Urinary bladder (tissue), 4 donors: Measurements from ENCODE around the gene USP36. TPM values are rescaled to one million over a fixed set of nuclear protein-coding genes. Genes with fewer than 3 reads are reported as not detected.
"Not testable (repeated sequence)": the region's sequence is repeated elsewhere in the genome, so short reads cannot be mapped to it uniquely, and the experiment has no call there.

ENCODE experiments used
- DNase-seq: peaks from one replicate; pipeline ENCODE4 v3.0.0-alpha.2; 2015; ENCODE audit errors: extremely low spot score
- H3K27ac ChIP-seq: one replicate; pipeline ENCODE4 v1.5.1; 2013; ENCODE audit warnings: low read depth, mild to moderate bottlenecking, moderate library complexity
- H3K36me3 ChIP-seq: one replicate; pipeline ENCODE4 v1.6.1; 2013; ENCODE audit warnings: mild to moderate bottlenecking, moderate library complexity; ENCODE audit not compliant: insufficient read depth
- H3K4me1 ChIP-seq: one replicate; pipeline ENCODE4 v1.6.1; 2013; ENCODE audit warnings: mild to moderate bottlenecking, moderate library complexity; ENCODE audit not compliant: insufficient read depth
- H3K4me3 ChIP-seq: one replicate; pipeline ENCODE4 v1.5.1; 2013; ENCODE audit warnings: low read depth, low read length
- WGBS: extraction: QIAGEN DNeasy Blood & Tissue Kit; methylation state at CpG from one replicate; pipeline ENCODE4 v1.1.7; 2013; 5-methylcytosine and 5-hydroxymethylcytosine counted together
- polyA plus RNA-seq: library from polyadenylated mRNA; stranded (reverse); fragments of 200-250 nt; gene quantifications from one replicate; pipeline ENCODE4 v1.2.3, GENCODE V29; 2013
- total RNA-seq: library from RNA; depleted of rRNA; stranded (reverse); fragments of >200 nt; gene quantifications from one replicate; pipeline ENCODE4 v1.2.3, GENCODE V29; 2014
- donor health status: healthy with polysubstance abuse.
- donor health status: healthy.

Gene USP36
- total and polyA plus RNA-seq, 2 donors, result 27.3 to 28.0 TPM

DNA sequence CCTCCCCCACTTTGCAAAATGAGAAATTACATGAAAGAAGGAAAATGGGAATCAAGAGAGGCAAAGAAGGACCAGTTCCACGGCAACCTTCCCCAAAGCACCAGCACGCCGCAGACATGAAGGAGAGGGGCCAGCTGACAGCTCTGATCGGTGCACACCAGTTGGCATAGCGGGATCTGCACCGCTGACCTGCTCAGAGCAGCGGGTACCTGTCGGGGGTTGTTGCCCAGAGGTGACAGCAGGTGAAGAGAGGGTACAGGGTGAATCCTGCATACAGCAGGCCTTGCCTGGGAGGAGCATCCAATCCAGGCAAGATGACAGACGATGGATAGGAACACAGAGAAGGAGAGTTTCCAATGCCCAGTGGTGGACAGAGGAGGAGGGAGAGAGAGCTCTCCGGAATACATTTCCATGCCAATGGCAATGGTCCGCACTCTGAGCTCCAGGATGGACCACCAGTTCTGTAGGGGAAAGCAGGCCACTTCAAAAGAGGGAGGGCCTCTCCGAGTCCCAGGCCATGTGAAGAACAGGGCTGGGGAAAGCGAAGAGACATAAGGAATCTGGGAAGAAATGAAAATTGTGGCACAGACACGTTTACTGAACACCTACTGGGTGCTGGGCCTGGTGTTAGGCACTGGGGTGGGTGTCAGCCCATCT lies 38.4 kb upstream of the USP36 start:
- Histone ChIP-seq H3K36me3 (no peaks in the 10 kb centered on the region), H3K4me1 (no peaks in the 10 kb centered on the region), H3K4me3 (no peak overlapping the region), H3K27ac (peak overlapping the region; percentile 66)
- 77% methylated on average over 14 of the region's 14 CpGs for WGBS
- no peak for DNase-seq

DNA sequence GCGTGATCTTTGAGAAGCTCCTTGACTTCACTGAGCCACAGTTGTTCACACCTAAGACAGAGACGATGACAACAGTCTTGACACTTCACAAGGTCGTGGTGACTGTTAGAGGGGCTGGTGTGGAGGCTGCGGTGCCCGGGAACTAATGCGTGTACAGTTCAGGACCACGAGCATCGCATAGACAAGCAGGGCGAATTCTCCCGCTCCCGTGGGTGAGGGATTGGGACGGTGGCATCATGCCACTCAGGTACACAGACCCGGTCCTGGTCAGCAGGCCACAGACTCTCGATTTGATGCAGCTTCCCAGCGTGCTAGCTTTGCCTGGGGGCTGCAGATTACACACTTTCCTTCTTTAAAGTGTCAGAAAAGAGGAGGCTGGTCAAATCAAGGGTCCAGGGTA lies 37.6 kb upstream of the USP36 start:
- H3K27ac ChIP-seq, result no peak overlapping the region

DNA sequence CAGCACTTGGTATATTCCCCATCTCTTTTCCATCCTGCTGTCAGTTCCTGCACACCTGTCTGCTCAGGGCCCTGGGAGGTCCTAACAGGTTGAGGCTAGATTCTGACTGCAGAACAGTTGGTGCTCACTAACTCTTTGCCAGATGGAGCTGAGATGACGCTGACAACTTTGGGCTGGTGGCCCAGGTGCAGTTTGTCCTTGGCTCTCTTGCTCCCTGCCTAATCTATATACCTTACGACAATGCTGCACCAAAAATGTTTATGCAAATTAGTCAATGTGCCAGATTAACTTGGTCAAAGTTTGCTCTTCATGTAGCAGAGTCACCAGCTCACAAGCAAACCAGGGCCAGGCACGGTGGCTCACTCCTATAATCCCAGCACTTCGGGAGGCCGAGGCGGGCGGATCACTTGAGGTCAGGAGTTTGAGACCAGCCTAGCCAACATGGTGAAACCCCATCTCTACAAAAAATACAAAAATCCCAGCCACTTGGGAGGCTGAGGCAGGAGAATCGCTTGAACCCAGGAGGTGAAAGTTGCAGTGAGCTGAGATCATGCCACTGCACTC lies 36.4 kb upstream of the USP36 start:
- H3K36me3 ChIP-seq, H3K4me3 ChIP-seq, H3K4me1 ChIP-seq, H3K27ac ChIP-seq, DNase-seq: not testable (repeated sequence)
- 90% methylated on average over 8 of the region's 8 CpGs for WGBS

More for the DNA sequence above, 37.6 kb upstream of the USP36 start:
- Histone ChIP-seq H3K4me1 (no peaks in the 10 kb centered on the region), H3K36me3 (no peaks in the 10 kb centered on the region), H3K4me3 (no peak overlapping the region)
- WGBS, result 89% methylated on average over 15 of the region's 15 CpGs
- DNase-seq, result no peak

DNA sequence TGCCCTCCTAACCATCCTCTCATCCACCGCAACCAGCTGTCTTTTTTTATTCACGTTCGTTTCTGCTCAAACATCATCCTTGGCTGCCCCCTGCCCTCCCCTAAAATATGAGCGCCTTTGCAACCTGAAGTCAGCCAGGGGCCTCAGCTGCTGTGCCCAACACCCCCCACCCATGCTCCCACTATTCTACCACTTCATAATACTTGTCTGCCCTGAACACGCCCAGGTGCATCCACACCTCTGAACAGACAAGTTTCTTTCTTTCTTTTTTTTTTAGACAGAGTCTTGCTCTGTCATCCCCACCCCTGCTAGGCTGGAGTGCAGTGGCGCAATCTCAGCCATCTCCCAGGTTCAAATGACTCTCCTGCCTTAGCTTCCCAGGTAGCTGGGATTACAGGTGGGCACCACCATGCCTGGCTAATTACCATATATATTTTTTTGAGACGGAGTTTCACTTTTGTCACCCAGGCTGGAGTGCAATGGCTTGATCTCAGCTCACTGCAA lies 35.5 kb upstream of the USP36 start:
- DNase-seq, result no peak
- Histone ChIP-seq H3K27ac (no peak overlapping the region), H3K4me1 (no peaks in the 10 kb centered on the region), H3K4me3 (no peak overlapping the region), H3K36me3 (no peaks in the 10 kb centered on the region)
- WGBS, result 78% methylated on average over 7 of the region's 7 CpGs

DNA sequence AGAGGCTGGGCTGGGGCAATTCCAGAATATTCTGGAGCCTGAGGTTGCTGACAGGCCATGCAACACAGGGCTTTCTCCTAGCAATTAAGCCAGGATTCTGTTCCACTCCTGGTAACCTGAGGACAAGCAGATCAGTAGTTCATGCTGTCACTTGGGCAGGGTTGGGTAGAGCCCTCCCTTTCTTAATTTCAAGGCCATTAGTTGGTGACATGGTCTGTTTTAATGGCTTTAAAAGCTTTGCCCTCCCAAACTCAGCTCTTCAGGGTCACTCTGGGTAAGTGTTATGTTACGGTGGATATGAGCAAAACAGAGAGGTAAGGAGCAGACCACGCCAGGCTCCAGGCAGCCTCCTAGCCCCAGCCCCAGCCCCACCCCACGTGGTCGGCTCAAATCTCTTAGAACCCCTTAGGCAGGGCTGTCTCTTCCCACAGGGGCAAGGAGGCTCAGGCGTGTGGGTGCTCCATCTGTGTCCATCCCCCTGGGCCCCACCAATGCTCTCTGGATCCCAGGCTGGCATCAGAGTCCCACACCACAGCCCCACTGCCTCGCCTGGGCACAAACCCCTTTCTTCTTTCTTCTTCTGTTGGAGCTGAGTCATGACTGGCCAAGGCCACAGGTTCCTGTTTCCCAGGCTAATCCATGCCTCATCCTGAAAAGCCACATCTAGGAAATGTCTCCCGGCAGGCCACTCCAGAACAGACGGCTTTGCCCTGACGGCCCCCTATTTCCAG lies 34.9 kb upstream of the USP36 start:
- no peak for DNase-seq
- Histone ChIP-seq H3K36me3 (no peaks in the 10 kb centered on the region), H3K27ac (no peak overlapping the region), H3K4me3 (no peak overlapping the region), H3K4me1 (no peaks in the 10 kb centered on the region)
- WGBS, result 62% methylated on average over 9 of the region's 9 CpGs

DNA sequence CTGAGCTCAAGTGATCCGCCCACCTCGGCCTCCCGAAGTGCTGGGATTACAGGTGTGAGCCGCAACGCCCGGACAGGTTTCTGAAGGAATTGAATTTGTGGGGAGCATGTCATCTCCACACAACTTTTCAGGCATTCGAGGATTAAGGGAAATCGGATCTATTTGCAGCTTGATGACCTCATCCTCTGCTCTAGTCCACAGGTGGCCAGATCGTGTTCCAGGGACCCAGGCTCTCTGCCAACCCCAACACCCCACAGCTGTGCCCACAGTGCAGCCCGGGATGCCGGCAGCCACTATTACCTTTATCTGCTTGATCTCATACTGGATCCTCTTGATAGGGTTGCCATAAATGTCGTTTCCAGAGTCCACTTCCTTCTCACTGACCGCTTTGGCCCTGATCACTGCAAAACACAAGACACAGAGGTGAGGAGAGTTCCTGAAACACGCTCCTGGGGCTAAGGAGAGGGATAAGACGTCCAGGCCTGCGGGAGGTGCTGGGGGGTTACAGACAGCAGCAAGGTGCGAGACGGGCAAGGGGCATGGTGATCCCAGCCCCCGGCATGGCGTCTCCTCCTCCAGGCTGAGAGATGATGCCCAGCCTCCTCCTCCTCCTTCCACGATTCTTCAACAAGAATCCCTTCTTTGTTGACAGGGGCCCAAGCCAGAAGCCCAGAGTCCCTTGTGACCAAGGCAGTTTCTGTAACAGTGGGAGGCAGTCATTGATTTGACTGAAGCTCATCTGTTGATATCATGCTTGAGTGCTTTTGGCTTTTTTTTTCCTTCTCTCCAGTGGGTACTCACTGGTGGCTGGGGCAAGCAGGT lies 33.1 kb upstream of the USP36 start:
- DNase-seq, result no peak
- H3K36me3 ChIP-seq, result no peaks in the 10 kb centered on the region
- WGBS, result 62% methylated on average over 21 of the region's 21 CpGs
- H3K27ac ChIP-seq, result no peak overlapping the region
- no peaks in the 10 kb centered on the region for H3K4me1 ChIP-seq
- H3K4me3 ChIP-seq, result no peak overlapping the region

DNA sequence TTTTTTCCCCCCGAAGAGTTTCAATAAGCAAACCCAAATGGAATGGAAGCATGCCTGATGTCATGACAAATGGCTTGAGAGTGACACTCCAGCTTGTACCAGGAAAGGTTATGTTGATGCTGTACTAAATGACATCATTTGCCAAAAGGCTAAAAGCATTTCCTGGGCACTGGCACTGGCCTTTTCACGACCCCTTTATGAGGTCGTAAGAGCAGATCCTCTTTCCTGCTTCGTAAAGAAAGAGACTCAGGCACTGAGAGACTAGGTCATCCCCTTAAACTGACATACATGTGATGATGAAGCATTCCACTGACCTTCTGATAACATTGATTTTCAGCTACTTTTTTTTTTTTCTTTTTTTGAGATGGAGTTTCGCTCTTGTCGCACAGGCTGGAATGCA lies 31.9 kb upstream of the USP36 start:
- DNase-seq, result no peak
- Histone ChIP-seq H3K27ac (no peak overlapping the region), H3K36me3 (no peaks in the 10 kb centered on the region), H3K4me3 (no peak overlapping the region), H3K4me1 (no peaks in the 10 kb centered on the region)
- WGBS, result 80% methylated on average over 6 of the region's 6 CpGs

DNA sequence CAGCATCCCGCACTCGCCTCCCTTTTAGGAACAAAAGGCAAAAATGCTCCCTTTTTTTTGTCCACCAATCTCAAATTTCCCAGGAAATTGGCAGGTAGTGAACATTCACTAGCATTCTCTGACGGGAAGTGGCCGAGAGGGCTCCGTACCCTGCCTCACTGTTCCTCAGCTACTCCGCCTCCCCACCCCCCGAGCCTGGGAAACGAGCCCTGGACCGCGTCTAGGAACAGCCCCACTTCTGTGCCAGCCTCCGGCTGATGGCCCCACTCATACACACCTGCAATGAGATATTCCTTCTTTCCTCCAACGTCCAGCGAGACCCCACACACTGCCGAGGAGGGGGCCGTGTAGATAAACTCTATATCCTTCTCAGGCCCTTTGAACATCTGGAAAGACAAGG lies 30.0 kb upstream of the USP36 start:
- H3K4me1 ChIP-seq, result no peaks in the 10 kb centered on the region
- no peaks in the 10 kb centered on the region for H3K36me3 ChIP-seq
- 82% methylated on average over 15 of the region's 15 CpGs for WGBS
- no peak for DNase-seq
- no peak overlapping the region for H3K27ac ChIP-seq
- H3K4me3 ChIP-seq, result no peak overlapping the region

DNA sequence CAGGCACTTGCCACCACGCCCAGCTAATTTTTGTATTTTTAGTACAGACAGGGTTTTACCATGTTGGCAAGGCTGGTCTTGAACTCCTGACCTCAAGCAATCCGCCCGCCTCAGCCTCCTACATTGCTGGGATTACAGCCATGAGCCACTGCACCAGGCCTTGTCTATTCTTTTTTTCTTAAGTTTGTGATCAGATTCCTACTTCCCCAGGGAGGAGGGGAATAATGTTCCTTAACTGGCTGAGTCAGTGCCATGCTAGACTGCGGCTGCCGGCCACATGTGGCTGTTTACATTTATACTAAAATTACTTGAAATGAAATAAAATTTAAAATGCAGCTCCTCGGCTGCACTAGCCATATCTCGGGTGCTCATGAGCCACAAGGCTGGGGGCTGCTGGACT lies 27.8 kb upstream of the USP36 start:
- WGBS, result 65% methylated on average over 7 of the region's 7 CpGs
- H3K36me3 ChIP-seq, result no peaks in the 10 kb centered on the region

DNA sequence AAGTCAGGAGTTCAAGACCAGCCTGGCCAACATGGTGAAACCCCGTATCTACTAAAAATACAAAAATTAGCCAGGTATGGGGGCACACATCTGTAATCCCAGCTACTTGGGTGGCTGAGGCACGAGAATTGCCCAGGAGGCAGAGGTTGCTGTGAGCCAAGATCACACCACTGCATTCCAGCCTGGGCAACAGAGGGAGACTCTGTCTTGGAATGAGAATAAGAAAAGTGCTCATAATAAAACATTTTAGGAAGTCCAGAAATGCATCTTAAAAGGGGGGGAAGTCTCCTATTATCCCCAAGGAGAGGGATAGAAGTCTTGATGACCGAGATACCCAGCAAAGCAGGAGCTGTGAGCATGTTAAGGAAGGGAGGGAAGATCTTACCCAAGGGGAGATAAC lies 26.4 kb upstream of the USP36 start:
- not testable (repeated sequence) for H3K27ac ChIP-seq, H3K4me1 ChIP-seq, H3K4me3 ChIP-seq, DNase-seq, H3K36me3 ChIP-seq
- WGBS, result 67% methylated on average over 3 of the region's 3 CpGs

More for the DNA sequence above, 27.8 kb upstream of the USP36 start:
- H3K4me1 ChIP-seq, result no peaks in the 10 kb centered on the region
- H3K27ac ChIP-seq, result no peak overlapping the region
- no peak overlapping the region for H3K4me3 ChIP-seq
- DNase-seq, result no peak

DNA sequence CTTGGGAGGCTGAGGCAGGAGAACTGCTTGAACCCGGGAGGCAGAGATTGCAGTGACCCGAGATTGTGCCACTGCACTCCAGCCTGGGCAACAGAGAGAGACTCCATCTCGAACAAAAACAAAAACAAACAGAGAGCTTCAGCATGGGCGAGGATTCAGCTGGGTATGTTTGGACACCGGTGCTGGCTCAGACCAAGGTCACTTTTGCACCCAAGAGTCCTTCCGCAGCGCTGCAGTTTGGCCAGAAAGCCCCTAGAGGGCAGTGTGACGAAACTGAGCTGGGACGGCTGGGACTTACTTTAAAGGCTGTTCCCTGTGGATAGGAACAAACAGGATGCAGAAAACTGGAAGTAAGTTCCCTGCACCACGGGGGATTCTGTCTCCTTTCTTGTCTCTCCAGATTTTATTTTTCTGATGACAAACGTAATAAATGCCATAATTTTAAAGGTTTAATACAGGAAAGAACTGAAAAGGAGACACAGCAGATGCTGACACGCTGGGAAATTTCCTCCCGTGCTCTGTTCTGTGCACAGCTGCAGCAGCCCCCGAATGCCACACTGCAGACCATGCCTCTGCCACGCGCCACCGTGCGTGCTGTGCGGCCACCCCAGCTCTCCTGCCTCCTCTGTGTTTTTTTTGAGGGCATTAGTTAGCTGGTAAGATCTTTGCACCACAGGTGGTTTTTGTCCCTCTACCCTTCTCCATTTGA lies 25.2 kb upstream of the USP36 start:
- Histone ChIP-seq H3K4me1 (no peaks in the 10 kb centered on the region), H3K27ac (no peak overlapping the region), H3K36me3 (no peaks in the 10 kb centered on the region), H3K4me3 (no peak overlapping the region)
- WGBS, result 20% methylated on average over 19 of the region's 19 CpGs
- DNase-seq, result peak; percentile 45

DNA sequence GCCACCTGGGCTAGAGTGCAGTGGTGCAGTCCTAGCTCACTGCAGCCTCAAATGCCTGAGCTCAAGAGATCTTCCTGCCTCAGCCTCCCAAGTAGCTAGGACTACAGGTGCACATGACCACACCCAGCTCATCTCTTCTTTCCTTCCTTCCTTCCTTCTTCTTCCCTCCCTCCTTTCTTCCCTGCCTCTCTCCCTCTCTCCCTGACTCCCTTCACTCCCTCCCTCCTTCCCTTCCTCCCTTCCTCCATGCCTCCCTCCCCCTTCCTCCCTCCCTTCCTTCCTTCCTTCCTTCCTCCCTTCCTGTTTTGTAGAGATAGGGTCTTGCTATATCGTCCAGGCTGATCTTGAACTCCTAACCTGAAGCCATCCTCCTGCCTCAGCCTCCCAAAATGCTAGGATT lies 23.5 kb upstream of the USP36 start:
- WGBS, result 65% methylated on average over 1 of the region's 1 CpG

More for the DNA sequence above, 23.5 kb upstream of the USP36 start:
- Histone ChIP-seq H3K4me3 (no peak overlapping the region), H3K36me3 (no peaks in the 10 kb centered on the region), H3K27ac (no peak overlapping the region), H3K4me1 (no peaks in the 10 kb centered on the region)
- DNase-seq, result no peak
